Vagina (tissue), 2 donors: ENCODE results near the gene AQP5.

Experiments used
- CTCF ChIP-seq, 3 experiments: fragments of 450-650 bp in 2 of 3; fragments of 200-600 bp in 1 of 3; sonication (generic) in 1 of 3; IDR thresholded peaks; one replicate each; pipeline ENCODE4 v1.5.1; 2017 to 2019; ENCODE audit warnings: antibody characterized with exemption in 3 of 3, mild to moderate bottlenecking in 2 of 3, moderate library complexity in 2 of 3
- POLR2A ChIP-seq, 2 donors: fragments of 450-650 bp; IDR thresholded peaks; one replicate each; pipeline ENCODE4 v1.6.1; 2017; ENCODE audit warnings: antibody characterized with exemption in 2 of 2, mild to moderate bottlenecking in 2 of 2, moderate library complexity in 2 of 2

- TF ChIP-seq POLR2A (IDR thresholded peaks at IDR 0.05) = no peak
- no peak for TF ChIP-seq CTCF (IDR thresholded peaks at IDR 0.05)
These were observed 4.2 kb downstream of the AQP5 start for GRCh38 chr12:49965836-49966235.
